ENCODE results near the gene SFI1.

GRCh38 chr22:31448382-31448781 is 48.0 kb upstream of the SFI1 start:
- TF ChIP-seq POLR2A (IDR thresholded peaks at IDR 0.05; ENCODE audit: low read length) (no peak), GATA1 (IDR thresholded peaks at IDR 0.05; ENCODE audit: low read depth, low read length) (no peak)
